ENCODE data around the gene RPTOR.

DNA sequence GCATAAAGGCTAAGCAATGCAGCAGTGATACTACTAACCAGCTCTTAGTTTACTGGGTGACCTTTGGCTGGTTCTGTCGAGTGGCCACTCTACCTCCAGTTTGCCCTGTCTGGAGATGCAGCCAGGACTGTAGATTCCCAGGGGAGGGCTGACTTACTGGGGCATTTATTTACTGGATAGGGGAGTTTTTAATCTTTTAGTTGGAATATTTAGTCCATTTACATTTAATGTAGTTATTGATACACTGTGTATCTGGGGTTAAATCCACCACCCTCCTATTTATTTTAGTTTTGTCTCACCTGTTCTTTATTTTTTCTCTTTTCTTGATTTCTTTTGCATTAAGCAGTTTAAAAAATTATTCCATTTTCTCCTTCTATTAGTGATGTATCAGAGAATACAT, 112.9 kb downstream of the RPTOR start:
- no peak for TF ChIP-seq POLR2A (IDR thresholded peaks at IDR 0.05)
- TF ChIP-seq, protein P1, sequence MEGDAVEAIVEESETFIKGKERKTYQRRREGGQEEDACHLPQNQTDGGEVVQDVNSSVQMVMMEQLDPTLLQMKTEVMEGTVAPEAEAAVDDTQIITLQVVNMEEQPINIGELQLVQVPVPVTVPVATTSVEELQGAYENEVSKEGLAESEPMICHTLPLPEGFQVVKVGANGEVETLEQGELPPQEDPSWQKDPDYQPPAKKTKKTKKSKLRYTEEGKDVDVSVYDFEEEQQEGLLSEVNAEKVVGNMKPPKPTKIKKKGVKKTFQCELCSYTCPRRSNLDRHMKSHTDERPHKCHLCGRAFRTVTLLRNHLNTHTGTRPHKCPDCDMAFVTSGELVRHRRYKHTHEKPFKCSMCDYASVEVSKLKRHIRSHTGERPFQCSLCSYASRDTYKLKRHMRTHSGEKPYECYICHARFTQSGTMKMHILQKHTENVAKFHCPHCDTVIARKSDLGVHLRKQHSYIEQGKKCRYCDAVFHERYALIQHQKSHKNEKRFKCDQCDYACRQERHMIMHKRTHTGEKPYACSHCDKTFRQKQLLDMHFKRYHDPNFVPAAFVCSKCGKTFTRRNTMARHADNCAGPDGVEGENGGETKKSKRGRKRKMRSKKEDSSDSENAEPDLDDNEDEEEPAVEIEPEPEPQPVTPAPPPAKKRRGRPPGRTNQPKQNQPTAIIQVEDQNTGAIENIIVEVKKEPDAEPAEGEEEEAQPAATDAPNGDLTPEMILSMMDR (IDR thresholded peaks at IDR 0.05), result no peak
